Loucy (cell line): ENCODE measurements around the gene TCAIM.

ENCODE experiments used
- EZH2phosphoT487 ChIP-seq: fragments of 200-600 bp; IDR thresholded peaks from 2 replicates; pipeline ENCODE4 v1.6.1; 2018; ENCODE audit warnings: antibody characterized with exemption, mild to moderate bottlenecking, moderate library complexity, borderline replicate concordance
- TF ChIP-seq, protein P1 (sequence below): fragments of 200-600 bp; sonication (generic); conservative IDR thresholded peaks from 2 replicates; pipeline ENCODE4 v1.5.1; 2014; ENCODE audit warnings: mild to moderate bottlenecking, antibody characterized with exemption, low read length

GRCh38 chr3:44430466-44430865 lies 91.9 kb downstream of the TCAIM start:
- TF ChIP-seq, protein P1, sequence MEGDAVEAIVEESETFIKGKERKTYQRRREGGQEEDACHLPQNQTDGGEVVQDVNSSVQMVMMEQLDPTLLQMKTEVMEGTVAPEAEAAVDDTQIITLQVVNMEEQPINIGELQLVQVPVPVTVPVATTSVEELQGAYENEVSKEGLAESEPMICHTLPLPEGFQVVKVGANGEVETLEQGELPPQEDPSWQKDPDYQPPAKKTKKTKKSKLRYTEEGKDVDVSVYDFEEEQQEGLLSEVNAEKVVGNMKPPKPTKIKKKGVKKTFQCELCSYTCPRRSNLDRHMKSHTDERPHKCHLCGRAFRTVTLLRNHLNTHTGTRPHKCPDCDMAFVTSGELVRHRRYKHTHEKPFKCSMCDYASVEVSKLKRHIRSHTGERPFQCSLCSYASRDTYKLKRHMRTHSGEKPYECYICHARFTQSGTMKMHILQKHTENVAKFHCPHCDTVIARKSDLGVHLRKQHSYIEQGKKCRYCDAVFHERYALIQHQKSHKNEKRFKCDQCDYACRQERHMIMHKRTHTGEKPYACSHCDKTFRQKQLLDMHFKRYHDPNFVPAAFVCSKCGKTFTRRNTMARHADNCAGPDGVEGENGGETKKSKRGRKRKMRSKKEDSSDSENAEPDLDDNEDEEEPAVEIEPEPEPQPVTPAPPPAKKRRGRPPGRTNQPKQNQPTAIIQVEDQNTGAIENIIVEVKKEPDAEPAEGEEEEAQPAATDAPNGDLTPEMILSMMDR, result no peak
- TF ChIP-seq EZH2phosphoT487, result no peak
